Natural killer cell (primary cell): ENCODE results near the gene NECTIN1. TPM values are rescaled to one million over a fixed set of nuclear protein-coding genes. Genes with fewer than 3 reads are reported as not detected.

ENCODE experiments used
- ATAC-seq, 3 donors: fragments of 150-1000 bp in 2 of 3; fragments of 200-7000 bp in 1 of 3; cut with Tn5 transposase; 1 replicate in 1 of 3; 2 replicates in 2 of 3; pipeline ENCODE4 v1.10.0; 2021; ENCODE audit warnings: mild to moderate bottlenecking in 2 of 3, moderate library complexity in 2 of 3
- DNase-seq, 2 donors: peaks; one replicate each; pipeline versions ENCODE4 v3.0.0 to v3.0.0-alpha.2; 2013 to 2021; ENCODE audit warnings: mixed read lengths in 1 of 2
- H3K27ac ChIP-seq: one replicate; pipeline ENCODE4 v1.5.1; 2013; ENCODE audit warnings: mild to moderate bottlenecking, low read length
- H3K27me3 ChIP-seq: one replicate; pipeline ENCODE4 v1.6.1; 2013; ENCODE audit warnings: low read length; ENCODE audit not compliant: control insufficient read depth, insufficient read depth
- H3K36me3 ChIP-seq: one replicate; pipeline ENCODE4 v1.6.1; 2013; ENCODE audit warnings: low read length; ENCODE audit not compliant: control insufficient read depth, insufficient read depth
- H3K4me1 ChIP-seq: one replicate; pipeline ENCODE4 v1.6.1; 2013; ENCODE audit warnings: low read length; ENCODE audit not compliant: control insufficient read depth, insufficient read depth
- H3K4me3 ChIP-seq: one replicate; pipeline ENCODE4 v1.5.1; 2013; ENCODE audit warnings: low read length
- H3K9me3 ChIP-seq: one replicate; pipeline ENCODE4 v1.6.1; 2013; ENCODE audit warnings: low read length; ENCODE audit not compliant: control insufficient read depth, insufficient read depth
- H3K27ac Mint-ChIP-seq, 2 donors: one replicate each; pipeline ENCODE4 v1.8.0; 2022; ENCODE audit warnings: mild to moderate bottlenecking in 2 of 2, mixed read lengths in 2 of 2, moderate library complexity in 1 of 2
- H3K27me3 Mint-ChIP-seq, 2 donors: one replicate each; pipeline ENCODE4 v1.8.0; 2022; ENCODE audit warnings: low read depth in 2 of 2, mixed read lengths in 2 of 2
- H3K36me3 Mint-ChIP-seq: one replicate; pipeline ENCODE4 v1.8.0; 2022; ENCODE audit warnings: mixed read lengths
- H3K4me1 Mint-ChIP-seq, 2 donors: one replicate each; pipeline ENCODE4 v1.8.0; 2022; ENCODE audit warnings: mixed read lengths in 2 of 2
- H3K4me3 Mint-ChIP-seq: one replicate; pipeline ENCODE4 v1.8.0; 2022; ENCODE audit warnings: mild to moderate bottlenecking, moderate library complexity, mixed read lengths
- H3K9me3 Mint-ChIP-seq, 2 donors: one replicate each; pipeline ENCODE4 v1.8.0; 2022; ENCODE audit warnings: mixed read lengths in 2 of 2
- CTCF ChIP-seq: fragments of 200-600 bp; IDR thresholded peaks from one replicate; pipeline ENCODE4 v1.8.0; 2022; ENCODE audit warnings: antibody characterized with exemption
- WGBS: methylation state at CpG from one replicate; pipeline ENCODE4 v1.1.7; 2013; ENCODE audit warnings: missing lambda C conversion rate; ENCODE audit not compliant: insufficient coverage; 5-methylcytosine and 5-hydroxymethylcytosine counted together
- intact Hi-C: fragments of 100-400 bp; cut with micrococcal nuclease; formaldehyde crosslinking; loops from one replicate; pipeline ENCODE4 v1.14.2; 2022
- total RNA-seq, 4 donors: library from RNA; stranded (reverse); fragments of 120-200 nt in 1 of 4; gene quantifications; one replicate each; pipeline versions ENCODE4 v1.2.3 to v1.2.4, GENCODE V29; 2013 to 2022

The NECTIN1 gene
- total RNA-seq, 3 donors from 2014 or later (not counting 1 experiment from before 2014, with no cell fraction given) = 5.8 to 18.8 (median 7.8) TPM

- Mint-ChIP-seq H3K27ac (no peak overlapping the region), H3K4me3 (no peak overlapping the region)
- WGBS = 94% methylated on average over 28 of the region's 30 CpGs
These were observed 12.2 kb downstream of the NECTIN1 start for GRCh38 chr11:119716582-119717498.

GRCh38 chr11:119714590-119714989, 14.4 kb downstream of the NECTIN1 start:
- no peaks in the 10 kb centered on the region for H3K9me3 Mint-ChIP-seq
- no peak for ATAC-seq
- DNase-seq = no peak
- Histone ChIP-seq H3K4me3 (no peak overlapping the region), H3K36me3 (no peaks in the 10 kb centered on the region), H3K27me3 (no peaks in the 10 kb centered on the region), H3K4me1 (peaks cover 8% of the 10 kb centered on the region), H3K9me3 (no peaks in the 10 kb centered on the region), H3K27ac (no peak overlapping the region)
- WGBS = 82% methylated on average over 5 of the region's 6 CpGs
- no peak overlapping the region for H3K4me3 Mint-ChIP-seq
- peaks cover 13 to 15% of the 10 kb centered on the region in 2 donors for H3K4me1 Mint-ChIP-seq
- H3K36me3 Mint-ChIP-seq = no peaks in the 10 kb centered on the region
- intact Hi-C loops = no loop called here
- no peak overlapping the region for H3K27ac Mint-ChIP-seq
- H3K27me3 Mint-ChIP-seq = peaks cover 27 to 31% of the 10 kb centered on the region in 2 donors
- TF ChIP-seq CTCF = no peak

More at GRCh38 chr11:119716582-119717498, 12.2 kb downstream of the NECTIN1 start:
- no peak for TF ChIP-seq CTCF
- Mint-ChIP-seq H3K27me3 (peaks cover 13 to 19% of the 10 kb centered on the region in 2 donors), H3K9me3 (no peaks in the 10 kb centered on the region), H3K36me3 (no peaks in the 10 kb centered on the region), H3K4me1 (peaks cover 0 to 5% of the 10 kb centered on the region in 2 donors)
- intact Hi-C loops = no loop called here
- Histone ChIP-seq H3K27ac (no peak overlapping the region), H3K9me3 (no peaks in the 10 kb centered on the region), H3K27me3 (no peaks in the 10 kb centered on the region), H3K36me3 (no peaks in the 10 kb centered on the region), H3K4me1 (peaks cover 5% of the 10 kb centered on the region), H3K4me3 (no peak overlapping the region)
- no peak for ATAC-seq
- no peak for DNase-seq

GRCh38 chr11:119714189-119714588, 14.8 kb downstream of the NECTIN1 start:
- Mint-ChIP-seq H3K4me1 (peaks cover 13 to 19% of the 10 kb centered on the region in 2 donors), H3K27me3 (peaks cover 27 to 33% of the 10 kb centered on the region in 2 donors), H3K4me3 (no peak overlapping the region), H3K9me3 (no peaks in the 10 kb centered on the region), H3K36me3 (no peaks in the 10 kb centered on the region), H3K27ac (no peak overlapping the region)
- no peak for TF ChIP-seq CTCF
- 88% methylated on average over 8 of the region's 8 CpGs for WGBS
- ATAC-seq = no peak
- intact Hi-C loops = no loop called here
- H3K36me3 ChIP-seq = no peaks in the 10 kb centered on the region
- no peak overlapping the region for H3K27ac ChIP-seq
- peaks cover 12% of the 10 kb centered on the region for H3K4me1 ChIP-seq
- H3K9me3 ChIP-seq = no peaks in the 10 kb centered on the region
- no peaks in the 10 kb centered on the region for H3K27me3 ChIP-seq
- no peak for DNase-seq
- H3K4me3 ChIP-seq = no peak overlapping the region
